ENCODE measurements around the gene HADHA.

Gene HADHA

DNA sequence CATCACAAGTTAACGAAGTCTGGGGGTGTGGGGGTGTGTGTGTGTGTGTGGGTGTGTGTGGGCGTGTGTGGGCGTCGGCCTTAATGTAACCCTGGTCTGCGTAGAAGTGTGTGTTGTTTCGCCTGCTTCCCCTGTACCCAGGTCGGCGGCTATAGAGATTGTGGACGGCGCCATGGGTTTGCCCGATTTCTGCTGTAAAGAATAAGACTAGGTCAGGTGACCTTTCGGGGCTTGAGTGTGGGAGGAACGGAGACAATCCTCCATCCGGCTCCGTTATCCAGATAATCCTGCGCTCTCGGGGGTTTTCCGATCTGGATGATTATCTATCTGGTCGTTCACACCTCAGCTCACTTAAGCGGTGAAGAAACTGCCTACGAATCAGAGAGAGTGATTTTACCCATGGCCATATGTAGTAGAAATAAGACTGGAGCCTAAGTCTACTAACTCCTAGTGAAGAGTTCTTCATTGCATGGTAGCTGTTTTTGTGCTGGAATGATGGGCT, 850 bp upstream of the HADHA start:
- DNase-seq (ENCODE audit: low spot score) = no peak

DNA sequence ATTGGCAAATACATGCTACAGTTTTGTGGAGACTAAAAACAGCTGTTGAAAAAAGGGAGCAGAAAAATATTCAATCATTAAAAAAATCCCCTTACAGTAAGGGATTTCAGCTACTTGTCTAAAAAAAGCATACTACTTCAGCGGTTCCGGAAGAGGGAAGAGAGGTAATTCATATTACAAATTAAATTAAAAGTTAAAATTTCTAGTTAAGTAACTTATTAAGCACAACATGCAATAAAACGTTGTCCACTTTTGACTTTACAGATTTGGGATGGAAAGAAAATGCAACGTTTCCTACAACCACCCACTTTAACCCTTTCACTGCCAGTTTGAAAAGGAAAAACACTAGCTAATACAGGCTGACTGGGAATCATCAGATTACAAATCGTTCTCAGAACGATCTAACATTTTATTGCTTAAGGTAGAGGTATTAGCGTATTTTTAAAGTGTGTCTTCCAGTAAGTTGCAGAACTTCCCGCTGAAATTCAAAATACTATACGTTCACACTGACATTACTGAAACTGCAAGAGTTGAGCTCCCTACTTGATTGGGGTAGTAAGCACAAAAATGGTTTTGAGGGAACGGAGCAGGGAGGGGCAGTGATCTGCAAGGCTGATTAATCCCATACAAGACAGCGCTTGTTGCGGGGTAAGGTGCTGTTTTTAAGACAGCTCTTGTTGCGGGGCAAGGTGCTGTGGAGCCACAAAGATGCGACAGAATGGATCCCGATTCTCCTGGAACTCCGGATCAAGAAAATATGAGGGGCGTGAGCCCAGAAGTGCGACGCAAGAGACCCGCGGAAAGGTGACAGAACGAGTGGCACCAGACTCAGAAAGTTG, 743 bp downstream of the HADHA start:
- DNase-seq (ENCODE audit: low spot score) = no peak

DNA sequence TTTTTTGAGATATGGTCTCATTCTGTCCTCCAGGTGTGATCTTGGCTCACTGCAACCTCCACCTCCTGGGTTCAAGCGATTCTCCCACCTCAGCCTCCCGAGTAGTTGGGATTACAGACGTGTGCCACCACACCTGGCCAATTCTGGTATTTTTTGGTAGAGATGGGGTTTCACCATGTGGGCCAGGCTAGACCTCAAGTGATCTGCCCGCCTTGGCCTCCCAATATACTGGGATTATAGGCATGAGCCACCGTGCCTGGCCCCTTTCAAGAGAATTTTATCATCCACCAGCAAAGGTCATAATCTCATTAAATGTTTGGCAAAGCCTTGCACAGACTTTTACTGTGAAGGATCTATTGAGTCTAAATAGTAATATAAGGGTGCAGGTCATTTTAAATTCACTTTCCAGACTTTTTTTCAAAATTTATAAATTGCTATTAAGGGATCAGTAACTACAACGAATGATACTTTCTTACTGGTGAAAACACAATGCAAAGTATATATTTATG, 2.5 kb downstream of the HADHA start:
- no peak for DNase-seq (ENCODE audit: low spot score)

DNA sequence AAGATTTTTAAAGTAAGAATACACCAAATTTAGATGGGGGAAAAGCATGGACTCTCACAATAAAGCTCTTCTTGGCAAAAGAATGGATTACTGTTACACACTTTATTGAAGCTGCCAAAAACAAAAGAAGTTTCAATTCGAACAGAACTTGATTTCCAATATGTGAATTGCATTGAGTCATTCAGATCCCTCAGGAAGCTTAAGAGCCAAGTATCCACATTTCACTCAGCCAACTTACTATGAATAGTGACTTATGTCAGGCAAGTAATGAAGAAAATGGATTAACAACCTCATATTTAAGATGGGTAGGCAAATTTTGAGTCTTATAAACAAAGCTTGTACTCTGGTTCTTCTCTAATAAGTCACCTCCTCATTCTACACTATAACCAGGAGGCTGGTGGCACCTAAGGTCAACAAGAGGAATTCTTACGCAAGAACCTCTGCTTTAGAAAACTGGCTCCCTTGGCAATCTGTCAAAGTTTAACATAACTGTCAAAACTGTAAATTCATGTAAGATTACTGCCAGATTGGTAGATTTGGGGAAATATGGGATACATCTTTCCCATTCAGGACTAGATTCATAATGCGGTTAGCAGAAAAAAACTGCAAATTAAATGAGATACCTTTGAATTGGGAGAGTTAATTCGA, 6.0 kb downstream of the HADHA start:
- DNase-seq (ENCODE audit: low spot score) = peak; percentile 32

DNA sequence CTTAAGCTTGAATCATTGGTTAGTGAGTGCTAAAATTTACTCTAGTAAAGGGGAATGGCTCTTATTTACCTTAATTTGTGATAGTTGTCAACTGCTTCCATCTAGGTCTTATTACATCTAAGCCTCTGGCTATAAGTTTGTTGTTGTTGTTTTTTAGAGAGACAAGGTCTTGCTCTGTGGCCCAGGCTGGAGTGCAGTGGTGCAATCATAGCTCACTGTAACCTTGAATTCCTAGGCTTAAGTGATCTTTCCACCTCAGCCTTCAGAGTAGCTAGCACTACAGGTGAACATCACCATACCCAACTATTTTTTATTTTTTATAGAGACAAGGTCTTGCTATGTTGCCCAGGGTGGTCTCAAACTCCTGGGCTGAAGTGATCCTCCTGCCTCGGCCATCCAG, 6.6 kb downstream of the HADHA start:
- DNase-seq (ENCODE audit: low spot score) = no peak

DNA sequence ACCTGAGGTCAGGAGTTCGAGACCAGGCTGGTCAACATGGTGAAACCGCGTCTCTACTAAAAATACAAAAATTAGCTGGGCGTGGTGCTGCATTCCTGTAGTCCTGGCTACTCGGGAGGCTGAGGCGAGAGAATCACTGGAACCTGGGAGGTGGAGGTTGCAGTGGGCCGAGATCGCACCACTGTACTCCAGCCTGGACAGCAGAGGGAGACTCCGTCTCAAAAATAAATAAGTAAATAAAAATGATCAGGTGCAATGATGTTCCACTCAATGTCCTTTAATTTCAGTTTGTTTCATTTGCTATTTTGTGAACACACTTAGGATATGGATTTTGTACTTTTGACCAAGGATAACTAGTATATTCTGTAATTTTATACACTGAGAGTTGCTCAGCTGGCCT, 9.3 kb downstream of the HADHA start:
- DNase-seq (ENCODE audit: low spot score) = no peak

DNA sequence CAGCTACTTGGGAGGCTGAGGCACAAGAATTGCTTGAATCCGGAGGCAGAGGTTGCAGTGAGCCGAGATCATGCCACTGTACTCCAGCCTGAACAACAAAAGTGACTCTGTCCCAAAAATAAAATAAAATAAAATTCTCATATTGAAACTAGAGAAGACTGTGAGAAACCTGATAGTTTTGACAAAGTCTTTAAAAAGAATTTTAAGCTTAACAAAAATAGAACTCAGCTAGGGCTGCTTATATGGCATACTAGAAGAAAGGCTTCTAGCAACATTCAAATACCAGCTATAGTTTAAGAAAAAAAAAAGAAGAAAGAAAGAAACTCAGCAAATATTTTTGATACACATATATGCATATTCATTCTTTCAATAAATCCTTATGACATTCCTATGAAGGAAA, 13.6 kb downstream of the HADHA start:
- no peak for DNase-seq (ENCODE audit: low spot score)

DNA sequence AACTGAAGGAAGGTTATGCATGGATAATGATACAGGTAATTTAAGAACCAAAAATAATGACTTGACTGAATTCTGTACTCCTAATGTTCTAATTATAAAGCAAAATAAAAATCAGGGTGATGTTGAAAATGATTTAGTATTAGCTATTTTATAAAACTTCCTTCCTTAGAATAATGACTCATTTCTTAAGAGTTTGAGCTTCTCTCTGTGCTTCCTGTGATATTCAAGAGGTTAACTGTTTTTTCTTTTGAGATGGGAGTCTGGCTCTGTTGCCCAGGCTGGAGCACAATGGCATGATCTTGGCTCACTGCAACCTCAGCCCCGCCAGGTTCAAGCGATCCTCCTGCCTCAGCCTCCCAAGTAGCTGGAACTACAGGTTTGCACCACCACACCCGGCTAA, 14.8 kb downstream of the HADHA start:
- no peak for DNase-seq (ENCODE audit: low spot score)

DNA sequence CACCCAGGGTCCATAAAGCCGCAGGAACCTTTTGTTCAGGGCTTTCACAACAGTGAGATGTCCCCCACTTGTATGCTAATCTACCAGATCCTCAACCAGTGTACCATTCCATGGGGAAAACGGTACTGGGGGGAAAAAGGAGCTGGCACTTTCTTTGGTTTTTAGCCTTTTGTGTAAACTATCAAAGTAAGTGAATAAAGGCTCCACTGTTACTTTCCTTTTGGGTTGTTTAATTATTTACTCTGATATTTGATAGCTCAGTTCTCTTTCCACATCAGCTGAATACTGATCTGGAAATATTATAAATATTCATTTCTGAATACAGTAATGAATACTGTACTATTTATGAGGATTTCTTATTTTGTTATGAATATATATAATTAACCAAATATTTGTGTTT, 20.3 kb downstream of the HADHA start:
- no peak for DNase-seq (ENCODE audit: low spot score)

DNA sequence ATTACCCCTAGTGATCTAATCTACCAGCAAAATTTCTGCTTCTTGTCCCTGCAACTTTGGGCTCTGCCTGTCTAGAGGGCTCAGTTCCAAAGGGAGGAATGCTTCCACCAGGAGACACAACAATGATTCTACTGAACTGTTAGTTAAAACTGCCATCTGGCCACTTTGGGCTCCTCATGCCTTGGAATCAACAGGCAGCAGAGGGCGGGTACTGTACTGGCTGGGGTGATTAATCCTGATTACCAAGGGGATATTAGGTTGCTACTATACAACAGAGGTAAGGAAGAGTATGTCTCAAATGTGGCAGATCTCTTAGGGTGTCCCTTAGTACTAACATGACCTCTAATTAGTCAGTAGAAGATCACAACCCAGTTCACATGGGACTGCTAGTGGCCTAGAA, 21.4 kb downstream of the HADHA start:
- no peak for DNase-seq (ENCODE audit: low spot score)

DNA sequence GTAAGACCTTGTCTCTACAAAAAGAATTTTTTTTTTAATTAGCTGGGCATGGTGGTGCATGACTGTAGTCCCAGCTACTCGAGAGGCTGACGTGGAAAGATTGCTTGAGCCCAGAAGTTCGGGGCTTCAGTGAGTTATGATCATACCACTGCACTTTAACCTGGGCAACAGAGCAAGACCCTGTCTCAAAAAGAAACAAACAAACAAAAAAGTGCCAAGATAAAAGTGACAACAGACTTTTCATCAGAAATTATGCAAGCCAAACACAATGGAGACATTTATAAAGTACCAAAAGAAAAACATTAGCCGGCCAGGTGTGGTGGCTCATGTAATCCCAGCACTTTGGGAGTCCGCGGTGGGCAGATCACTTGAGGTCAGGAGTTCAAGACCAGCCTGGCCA, 26.7 kb downstream of the HADHA start:
- no peak for DNase-seq (ENCODE audit: low spot score)

DNA sequence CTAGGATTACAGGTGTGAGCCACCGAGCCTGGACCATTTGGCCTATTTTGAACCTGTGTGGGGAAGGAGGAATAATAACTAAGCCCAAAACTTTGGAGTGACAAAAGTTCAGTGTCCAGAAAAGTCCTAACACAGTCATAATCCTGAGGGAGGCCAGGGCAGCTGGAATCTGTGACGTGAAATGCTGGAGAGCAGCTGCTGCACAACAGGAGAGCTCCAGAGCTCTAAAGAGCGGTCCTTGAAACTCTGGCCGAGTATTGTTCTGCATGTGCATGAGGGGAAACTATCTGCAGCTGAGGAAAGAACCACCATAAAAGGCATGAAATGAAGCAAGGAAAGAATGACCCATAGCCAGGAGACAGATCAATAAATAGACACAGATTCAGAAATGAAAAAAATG, 27.8 kb downstream of the HADHA start:
- no peak for DNase-seq (ENCODE audit: low spot score)

DNA sequence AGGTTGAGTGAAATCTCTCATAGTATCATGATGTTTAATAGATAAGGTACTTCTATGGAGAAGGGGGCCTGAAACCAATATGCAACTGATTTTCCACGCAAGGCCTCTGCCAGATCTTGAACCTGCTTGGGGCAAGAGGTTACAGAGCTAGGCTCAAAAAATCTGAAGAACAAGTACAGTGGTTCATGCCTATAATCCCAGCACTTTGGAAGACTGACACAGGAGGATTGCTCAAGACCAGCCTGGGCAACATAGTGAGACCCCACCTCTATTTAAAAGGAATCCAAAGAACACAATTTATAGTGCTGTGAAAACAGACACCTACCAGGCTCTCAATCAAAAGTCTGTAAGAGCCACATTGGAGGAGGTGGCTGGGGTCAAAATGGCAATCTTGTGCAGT, 28.6 kb downstream of the HADHA start:
- DNase-seq (ENCODE audit: low spot score) = no peak

DNA sequence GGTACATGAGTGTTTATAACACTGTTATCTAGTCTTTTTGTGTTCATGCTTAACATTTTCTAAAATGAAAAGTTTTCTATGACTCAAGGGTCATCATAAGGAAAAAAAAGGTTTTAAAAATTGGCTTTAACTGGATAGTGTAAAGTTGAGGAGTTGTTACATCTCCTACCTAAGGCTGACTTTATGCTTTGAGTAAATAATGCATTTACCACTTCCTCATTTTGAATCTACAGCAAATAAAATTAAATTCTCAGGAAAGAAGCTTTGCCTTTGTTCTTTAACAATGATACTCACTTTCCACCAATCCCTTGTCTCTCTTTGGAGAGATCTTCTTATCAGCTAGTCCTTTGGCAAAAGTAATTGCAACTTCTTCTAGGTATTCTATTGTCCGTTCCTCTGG, 29.7 kb downstream of the HADHA start:
- DNase-seq (ENCODE audit: low spot score) = no peak

DNA sequence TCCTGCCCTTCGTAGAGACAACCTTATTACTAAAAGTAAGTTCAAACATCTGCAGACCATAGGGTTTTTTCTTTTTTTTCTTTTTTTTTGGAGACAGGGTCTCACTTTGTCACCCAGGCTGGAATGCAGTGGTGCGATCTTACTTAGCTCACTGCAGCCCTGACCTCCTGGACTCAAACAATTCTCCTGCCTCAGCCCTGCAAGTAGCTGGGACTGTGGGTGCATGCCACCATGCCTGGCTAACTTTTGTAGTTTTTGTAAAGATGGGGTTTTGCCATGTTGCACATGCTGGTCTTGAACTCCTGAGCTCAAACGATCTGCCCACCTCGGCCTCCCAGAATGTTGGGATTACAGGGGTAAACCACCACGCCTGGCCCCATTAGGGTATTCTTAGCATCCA, 32.4 kb downstream of the HADHA start:
- no peak for DNase-seq (ENCODE audit: low spot score)

DNA sequence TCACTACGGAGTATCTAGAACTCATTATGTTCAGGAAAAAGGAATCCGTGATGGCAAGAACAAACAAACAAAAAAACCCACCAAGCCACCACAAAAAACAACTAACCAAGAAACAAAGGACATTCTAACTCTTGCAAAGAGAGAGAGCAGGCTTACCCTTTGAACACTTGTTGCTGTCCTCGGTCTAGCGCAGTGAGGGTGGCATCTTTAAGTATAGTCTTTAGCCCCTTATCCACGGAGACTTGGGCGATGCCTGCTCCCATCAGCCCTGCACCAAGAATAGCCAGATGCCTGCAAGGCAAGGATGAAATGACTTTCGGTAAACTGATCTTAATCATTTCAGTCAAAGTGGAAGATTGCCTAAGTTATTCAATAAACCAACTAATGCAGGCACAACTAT, 40.5 kb downstream of the HADHA start:
- DNase-seq (ENCODE audit: low spot score) = no peak

DNA sequence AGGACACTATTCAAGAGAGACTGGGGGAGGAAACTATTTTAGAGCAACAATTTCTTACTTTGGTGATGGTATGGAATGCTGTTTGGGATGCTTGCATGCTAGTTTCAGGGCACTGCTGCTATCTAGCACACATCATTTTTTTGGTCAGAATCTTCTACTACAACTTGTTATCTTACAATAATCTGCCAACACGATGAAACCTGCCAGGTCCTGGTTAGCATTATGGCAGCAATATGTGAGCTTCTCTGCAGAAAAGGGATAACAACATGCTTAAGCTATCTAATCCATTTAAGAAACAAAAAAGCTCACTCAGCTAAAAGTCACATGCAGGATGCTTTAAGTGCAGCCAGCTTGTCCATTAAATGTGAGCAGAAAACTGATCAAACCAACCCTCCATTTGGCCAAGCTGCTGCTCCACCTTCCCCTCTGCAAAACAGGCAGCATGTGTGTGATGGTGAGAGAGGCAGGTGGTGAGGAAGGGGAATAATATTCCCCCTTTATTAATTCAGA, 41.4 kb downstream of the HADHA start:
- no peak for DNase-seq (ENCODE audit: low spot score)

DNA sequence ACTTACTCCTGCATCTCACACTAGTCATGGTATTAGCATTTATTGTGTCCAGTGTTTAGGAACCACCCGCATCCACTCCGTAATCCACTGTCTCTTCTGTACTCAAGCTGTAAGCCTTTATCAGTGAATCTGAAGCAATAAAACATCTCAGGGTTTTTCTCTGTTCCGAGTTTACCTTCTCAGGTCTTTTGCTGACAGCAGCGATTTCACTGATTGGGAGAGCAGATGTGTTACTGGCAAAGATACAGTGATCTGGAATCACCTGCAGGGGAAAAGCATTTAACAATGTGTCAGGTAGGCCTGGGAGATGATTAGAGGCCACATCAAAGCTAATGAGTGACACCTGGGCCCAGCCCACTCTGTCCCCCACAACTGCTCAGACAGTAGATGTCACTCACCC, 46.9 kb downstream of the HADHA start:
- no peak for DNase-seq (ENCODE audit: low spot score)

DNA sequence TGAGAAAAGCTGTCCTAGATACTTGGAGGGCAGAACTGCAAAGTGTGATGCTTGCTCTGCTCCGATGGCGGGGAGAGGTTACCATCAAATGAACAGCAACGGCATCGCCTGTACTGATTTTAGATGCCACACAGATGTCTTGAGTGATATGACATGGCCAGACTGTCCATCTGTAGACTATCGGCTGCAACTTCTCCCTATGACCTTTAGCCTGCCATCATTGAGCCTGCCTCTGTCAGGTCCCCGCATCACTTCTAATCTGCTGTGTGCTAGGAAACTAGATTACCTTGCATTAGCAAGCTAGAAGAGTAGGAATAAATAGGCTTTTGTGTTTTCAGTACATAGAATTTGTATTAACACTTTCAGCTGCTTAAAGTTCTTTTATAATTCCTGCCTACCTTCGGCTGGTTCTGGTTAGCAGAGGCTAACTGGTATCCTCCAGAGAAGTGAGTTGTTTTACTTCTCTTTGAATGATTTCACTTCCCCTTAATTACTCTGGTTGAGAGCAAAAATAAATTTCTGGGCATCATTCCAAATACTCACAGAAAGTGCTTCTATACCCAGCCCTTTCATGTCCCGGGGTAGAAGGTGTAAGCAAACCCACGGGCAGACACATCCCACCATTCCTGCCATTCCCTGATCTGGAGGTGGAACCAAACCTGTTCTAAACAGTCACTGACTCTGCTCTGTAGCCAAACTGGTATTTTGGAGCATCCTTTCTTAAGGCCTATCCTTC, 47.6 kb downstream of the HADHA start:
- DNase-seq (ENCODE audit: low spot score) = no peak

DNA sequence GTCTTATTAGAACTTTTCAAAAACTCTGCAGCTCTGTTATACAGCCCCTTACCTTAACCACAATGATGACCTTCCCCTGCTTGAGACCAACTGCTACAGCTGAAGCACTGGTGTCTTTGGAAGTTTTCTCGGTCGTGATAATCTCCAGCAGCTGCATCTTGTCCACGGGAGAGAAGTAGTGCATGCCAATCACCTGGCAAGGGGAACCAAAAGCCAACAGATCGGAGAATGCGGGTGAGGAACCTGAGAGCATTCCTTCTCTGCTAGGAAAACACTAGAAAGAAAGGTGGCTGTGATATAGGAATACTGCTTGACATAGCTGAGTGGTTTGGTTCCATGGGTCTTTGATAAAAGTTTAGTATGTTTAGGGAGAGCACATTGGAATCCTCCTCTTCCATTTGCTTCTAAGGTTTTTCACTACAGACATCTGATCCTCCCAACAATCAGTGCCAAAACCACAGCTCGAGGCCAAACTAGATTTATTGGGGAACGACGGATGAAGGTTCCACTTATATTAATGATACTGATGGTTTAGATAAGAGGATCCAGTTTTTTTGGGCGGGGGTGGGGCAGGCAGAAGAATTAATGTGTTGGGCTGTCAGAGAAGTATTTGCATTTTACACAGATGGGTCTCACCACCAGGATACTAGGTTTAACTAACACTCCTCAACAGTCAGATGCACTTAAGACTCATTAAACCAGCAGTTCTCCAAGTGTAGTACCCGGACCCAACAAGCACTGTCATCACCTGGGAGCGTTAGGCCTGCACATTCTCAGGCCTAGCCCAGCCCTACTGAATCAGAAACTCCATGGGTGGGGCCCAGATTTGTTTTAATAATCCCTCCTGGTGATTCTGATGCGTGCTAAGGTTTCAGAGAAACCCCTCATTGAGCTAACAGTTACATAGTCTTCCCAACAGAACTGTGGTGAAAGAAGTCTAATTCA, 49.1 kb downstream of the HADHA start:
- DNase-seq (ENCODE audit: low spot score) = no peak

DNA sequence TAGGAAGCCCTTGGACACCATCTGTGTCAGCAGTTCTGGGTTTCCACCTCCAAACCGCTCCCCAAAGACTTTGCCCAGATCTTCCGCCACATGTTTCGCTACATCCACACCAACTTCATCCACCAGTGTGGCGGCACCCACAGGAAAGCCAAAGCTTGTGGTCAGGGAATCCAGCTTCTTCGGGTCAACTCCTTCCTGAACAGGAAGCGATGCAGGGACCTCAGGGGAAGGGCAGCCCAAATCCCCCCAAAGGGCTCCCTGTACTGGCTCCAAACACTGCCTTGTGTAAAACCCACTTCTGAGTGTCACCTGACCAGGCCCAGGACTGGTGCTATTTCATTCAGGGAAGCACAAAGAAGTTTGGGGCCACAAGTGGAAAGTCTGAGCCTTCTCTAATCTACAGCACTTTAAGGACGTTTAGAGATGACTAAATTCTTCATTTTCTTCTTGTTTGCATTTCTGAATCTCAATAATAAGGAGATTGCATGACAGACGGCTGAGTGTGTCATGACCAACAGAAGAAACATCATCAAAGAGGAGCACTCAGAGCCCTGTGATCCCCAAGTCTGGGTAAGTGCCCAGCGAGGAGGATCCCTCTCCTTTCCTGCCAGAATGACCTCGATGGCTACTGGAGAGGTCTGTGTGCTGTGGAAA, 50.7 kb downstream of the HADHA start:
- no peak for DNase-seq (ENCODE audit: low spot score)

Data from HuH-7.5 (cell line).